HL-60 (cell line): Measurements from ENCODE around the gene NODAL.

ENCODE experiments used
- DNase-seq, 2 experiments: peaks; one replicate each; pipeline ENCODE4 v3.0.0-alpha.2; 2010 to 2020; ENCODE audit warnings: low read depth in 1 of 2, low spot score in 1 of 2
- H3K27ac ChIP-seq: fragments of 250-450 bp; sonication (Bioruptor Pico); replicated peaks from 2 replicates; pipeline ENCODE4 v1.5.1; 2020; ENCODE audit warnings: mild to moderate bottlenecking, moderate library complexity
- H3K27me3 ChIP-seq: fragments of 250-450 bp; sonication (Bioruptor Pico); 2 replicates; pipeline ENCODE4 v1.5.1; 2021; ENCODE audit warnings: mild to moderate bottlenecking, moderate library complexity; ENCODE audit not compliant: insufficient read depth, poor library complexity, severe bottlenecking
- H3K4me3 ChIP-seq: replicated peaks from 2 replicates; pipeline ENCODE4 v1.5.1; 2011; ENCODE audit warnings: mild to moderate bottlenecking, control low read depth, low read length; ENCODE audit not compliant: insufficient read depth
- CTCF ChIP-seq: IDR thresholded peaks from one replicate; pipeline ENCODE4 v1.5.1; 2011; ENCODE audit warnings: low read length, control low read depth, inconsistent platforms; ENCODE audit not compliant: insufficient read depth
- GABPA ChIP-seq: IDR thresholded peaks from 2 replicates; pipeline ENCODE4 v1.6.1; 2012; ENCODE audit warnings: low read depth
- POLR2AphosphoS5 ChIP-seq: IDR thresholded peaks from 2 replicates; pipeline ENCODE4 v1.6.1; 2012; ENCODE audit warnings: low read depth
- SPI1 ChIP-seq: IDR thresholded peaks from 2 replicates; pipeline ENCODE4 v1.6.1; 2012; ENCODE audit warnings: low read depth, mild to moderate bottlenecking, borderline replicate concordance
- TF ChIP-seq, protein P1 (sequence below): IDR thresholded peaks from 2 replicates; pipeline ENCODE4 v1.6.1; 2012; ENCODE audit warnings: low read depth; ENCODE audit not compliant: insufficient replicate concordance

NODAL gene

GRCh38 chr10:70480239-70480861 is 38.9 kb upstream of the NODAL start:
- TF ChIP-seq SPI1 (peak; percentile 91), POLR2AphosphoS5 (peak; percentile 45), GABPA (no peak)
- Histone ChIP-seq H3K4me3 (peak overlapping the region; percentile 1; the same call in 1 of the 2 replicates), H3K27me3 (no peaks in the 10 kb centered on the region), H3K27ac (peak overlapping the region; percentile 56)
- DNase-seq: peak in 1 of 2 experiments; percentile 76

DNA sequence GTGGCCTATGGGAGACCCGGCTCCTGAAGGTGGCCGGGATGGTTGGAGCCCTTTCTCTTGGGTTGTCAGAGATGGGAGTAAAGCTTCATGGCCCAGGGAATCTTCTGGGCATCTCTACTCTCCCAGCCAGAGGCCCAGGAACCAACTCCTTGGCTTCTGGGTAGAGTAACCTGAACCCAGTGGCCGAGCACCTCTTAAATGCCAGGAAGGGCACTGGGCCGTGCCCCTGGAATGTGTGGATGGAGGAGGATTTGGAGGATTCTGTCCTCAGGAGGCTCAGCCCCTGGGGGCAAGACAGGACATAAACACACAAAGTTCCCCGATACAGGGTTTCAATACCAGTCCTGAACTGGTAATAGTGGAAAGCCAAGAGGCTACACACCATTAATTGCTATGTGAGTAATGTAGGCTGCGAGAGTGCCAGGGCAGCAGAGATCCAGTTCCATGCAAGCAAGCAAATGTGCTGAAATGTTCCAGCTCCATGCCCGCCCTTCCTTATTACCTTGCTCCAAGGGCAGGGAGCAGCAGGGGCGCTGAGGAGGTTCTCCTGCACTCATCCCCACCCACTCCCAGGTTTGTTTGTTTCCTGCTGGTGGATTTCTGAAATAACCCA is 38.3 kb upstream of the NODAL start:
- TF ChIP-seq SPI1 (no peak), CTCF (no peak), GABPA (no peak), POLR2AphosphoS5 (no peak)
- TF ChIP-seq, protein P1, sequence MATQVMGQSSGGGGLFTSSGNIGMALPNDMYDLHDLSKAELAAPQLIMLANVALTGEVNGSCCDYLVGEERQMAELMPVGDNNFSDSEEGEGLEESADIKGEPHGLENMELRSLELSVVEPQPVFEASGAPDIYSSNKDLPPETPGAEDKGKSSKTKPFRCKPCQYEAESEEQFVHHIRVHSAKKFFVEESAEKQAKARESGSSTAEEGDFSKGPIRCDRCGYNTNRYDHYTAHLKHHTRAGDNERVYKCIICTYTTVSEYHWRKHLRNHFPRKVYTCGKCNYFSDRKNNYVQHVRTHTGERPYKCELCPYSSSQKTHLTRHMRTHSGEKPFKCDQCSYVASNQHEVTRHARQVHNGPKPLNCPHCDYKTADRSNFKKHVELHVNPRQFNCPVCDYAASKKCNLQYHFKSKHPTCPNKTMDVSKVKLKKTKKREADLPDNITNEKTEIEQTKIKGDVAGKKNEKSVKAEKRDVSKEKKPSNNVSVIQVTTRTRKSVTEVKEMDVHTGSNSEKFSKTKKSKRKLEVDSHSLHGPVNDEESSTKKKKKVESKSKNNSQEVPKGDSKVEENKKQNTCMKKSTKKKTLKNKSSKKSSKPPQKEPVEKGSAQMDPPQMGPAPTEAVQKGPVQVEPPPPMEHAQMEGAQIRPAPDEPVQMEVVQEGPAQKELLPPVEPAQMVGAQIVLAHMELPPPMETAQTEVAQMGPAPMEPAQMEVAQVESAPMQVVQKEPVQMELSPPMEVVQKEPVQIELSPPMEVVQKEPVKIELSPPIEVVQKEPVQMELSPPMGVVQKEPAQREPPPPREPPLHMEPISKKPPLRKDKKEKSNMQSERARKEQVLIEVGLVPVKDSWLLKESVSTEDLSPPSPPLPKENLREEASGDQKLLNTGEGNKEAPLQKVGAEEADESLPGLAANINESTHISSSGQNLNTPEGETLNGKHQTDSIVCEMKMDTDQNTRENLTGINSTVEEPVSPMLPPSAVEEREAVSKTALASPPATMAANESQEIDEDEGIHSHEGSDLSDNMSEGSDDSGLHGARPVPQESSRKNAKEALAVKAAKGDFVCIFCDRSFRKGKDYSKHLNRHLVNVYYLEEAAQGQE: no peak
- DNase-seq: no peak
- peak overlapping the region; percentile 56 for H3K27ac ChIP-seq
- H3K27me3 ChIP-seq: no peaks in the 10 kb centered on the region
- peak overlapping the region; percentile 51 for H3K4me3 ChIP-seq

- peak overlapping the region; percentile 56 for H3K27ac ChIP-seq
Measured at GRCh38 chr10:70479165-70479581, 37.7 kb upstream of the NODAL start.

More at GRCh38 chr10:70479165-70479581, 37.7 kb upstream of the NODAL start:
- Histone ChIP-seq H3K4me3 (peak overlapping the region; percentile 51), H3K27me3 (no peaks in the 10 kb centered on the region)
- no peak for DNase-seq
- TF ChIP-seq CTCF: no peak
- no peak for TF ChIP-seq SPI1
- TF ChIP-seq POLR2AphosphoS5: no peak
- TF ChIP-seq GABPA: no peak
- TF ChIP-seq, protein P1: no peak
